ENCODE data around the gene MUC16.

Gene MUC16

GRCh38 chr19:9032136-9032631 is 22.0 kb upstream of the MUC16 start:
- no peak overlapping the region for H3K4me3 ChIP-seq (ENCODE audit: low read length in 2 of 2)
- H3K18ac ChIP-seq (ENCODE audit: low read length) = no peak overlapping the region
- H3K36me3 ChIP-seq (replicated peaks in 1 of 2; ENCODE audit: control insufficient read depth in 2 of 2, insufficient read depth in 2 of 2, low read length in 2 of 2) = no peaks in the 10 kb centered on the region
- H2AFZ ChIP-seq (ENCODE audit: low read length) = no peak overlapping the region
- no peaks in the 10 kb centered on the region for H3K27me3 ChIP-seq (ENCODE audit: control insufficient read depth in 3 of 3, insufficient read depth in 3 of 3, low read depth in 1 of 3, low read length in 3 of 3)
- DNase-seq (ENCODE audit: low spot score) = no peak
- H2BK15ac ChIP-seq (ENCODE audit: low read length) = no peak overlapping the region
- no peak overlapping the region for H3K4me2 ChIP-seq (ENCODE audit: insufficient read depth, low read length, poor library complexity, severe bottlenecking)
- no peaks in the 10 kb centered on the region for H3K4me1 ChIP-seq (ENCODE audit: control insufficient read depth in 2 of 2, insufficient read depth in 1 of 2, low read depth in 1 of 2, low read length in 2 of 2)
- H4K91ac ChIP-seq (ENCODE audit: low read depth, low read length, poor library complexity) = no peak overlapping the region
- no peaks in the 10 kb centered on the region for H3K9me3 ChIP-seq (replicated peaks in 1 of 2; ENCODE audit: control insufficient read depth in 2 of 2, insufficient read depth in 1 of 2, low read depth in 1 of 2, low read length in 2 of 2)
- H3K9ac ChIP-seq (ENCODE audit: low read depth, low read length, poor library complexity) = no peak overlapping the region
- no peak overlapping the region for H2BK12ac ChIP-seq (ENCODE audit: low read length)
- no peak overlapping the region for H2BK120ac ChIP-seq (ENCODE audit: low read depth, low read length)
- no peak overlapping the region for H3K4ac ChIP-seq (ENCODE audit: low read length)
- H3K27ac ChIP-seq (replicated peaks; ENCODE audit: low read length) = no peak overlapping the region
- no peaks in the 10 kb centered on the region for H3K79me1 ChIP-seq (ENCODE audit: low read depth, low read length)
- H2AK5ac ChIP-seq (ENCODE audit: low read depth, low read length) = no peak overlapping the region
- WGBS, 2 donors (ENCODE audit: extremely low coverage in 2 of 2, insufficient read length in 2 of 2, insufficient replicate concordance in 1 of 2) = no CpG with 5 or more reads among the region's 5 CpGs
- H2BK5ac ChIP-seq (ENCODE audit: low read length) = no peak overlapping the region
- no peak overlapping the region for H3K14ac ChIP-seq (ENCODE audit: low read length)
- no peak overlapping the region for H3K23ac ChIP-seq (ENCODE audit: low read depth, low read length, poor library complexity)
- no peak overlapping the region for H4K8ac ChIP-seq (ENCODE audit: low read depth, low read length)

- no peak overlapping the region for H3K4me2 ChIP-seq (ENCODE audit: insufficient read depth, low read length, poor library complexity, severe bottlenecking)
- no peak overlapping the region for H2BK15ac ChIP-seq (ENCODE audit: low read length)
- DNase-seq (ENCODE audit: low spot score) = no peak
- no peak overlapping the region for H2BK5ac ChIP-seq (ENCODE audit: low read length)
- no peaks in the 10 kb centered on the region for H3K4me1 ChIP-seq (ENCODE audit: control insufficient read depth in 2 of 2, insufficient read depth in 1 of 2, low read depth in 1 of 2, low read length in 2 of 2)
- no peak overlapping the region for H2AFZ ChIP-seq (ENCODE audit: low read length)
- H3K9ac ChIP-seq (ENCODE audit: low read depth, low read length, poor library complexity) = no peak overlapping the region
- H3K4me3 ChIP-seq (ENCODE audit: low read length in 2 of 2) = no peak overlapping the region
- no peak overlapping the region for H4K8ac ChIP-seq (ENCODE audit: low read depth, low read length)
- H2AK5ac ChIP-seq (ENCODE audit: low read depth, low read length) = no peak overlapping the region
- no peaks in the 10 kb centered on the region for H3K36me3 ChIP-seq (replicated peaks in 1 of 2; ENCODE audit: control insufficient read depth in 2 of 2, insufficient read depth in 2 of 2, low read length in 2 of 2)
- H3K27ac ChIP-seq (replicated peaks; ENCODE audit: low read length) = no peak overlapping the region
- H4K91ac ChIP-seq (ENCODE audit: low read depth, low read length, poor library complexity) = no peak overlapping the region
- H3K23ac ChIP-seq (ENCODE audit: low read depth, low read length, poor library complexity) = no peak overlapping the region
- no peak overlapping the region for H2BK120ac ChIP-seq (ENCODE audit: low read depth, low read length)
- no peak overlapping the region for H3K14ac ChIP-seq (ENCODE audit: low read length)
- no peak overlapping the region for H2BK12ac ChIP-seq (ENCODE audit: low read length)
- no peaks in the 10 kb centered on the region for H3K79me1 ChIP-seq (ENCODE audit: low read depth, low read length)
- WGBS, 2 donors (ENCODE audit: extremely low coverage in 2 of 2, insufficient read length in 2 of 2, insufficient replicate concordance in 1 of 2) = no CpG with 5 or more reads among the region's 27 CpGs
- H3K18ac ChIP-seq (ENCODE audit: low read length) = no peak overlapping the region
- no peaks in the 10 kb centered on the region for H3K27me3 ChIP-seq (ENCODE audit: control insufficient read depth in 3 of 3, insufficient read depth in 3 of 3, low read depth in 1 of 3, low read length in 3 of 3)
- no peak overlapping the region for H3K4ac ChIP-seq (ENCODE audit: low read length)
- H3K9me3 ChIP-seq (replicated peaks in 1 of 2; ENCODE audit: control insufficient read depth in 2 of 2, insufficient read depth in 1 of 2, low read depth in 1 of 2, low read length in 2 of 2) = peaks cover 0 to 2% of the 10 kb centered on the region in 2 donors
Observed at GRCh38 chr19:9018163-9018875, 8.1 kb upstream of the MUC16 start.

- Histone ChIP-seq H2BK5ac (ENCODE audit: low read length) (no peak overlapping the region), H3K79me1 (ENCODE audit: low read depth, low read length) (no peaks in the 10 kb centered on the region), H3K36me3 (replicated peaks in 1 of 2; ENCODE audit: control insufficient read depth in 2 of 2, insufficient read depth in 2 of 2, low read length in 2 of 2) (no peaks in the 10 kb centered on the region), H3K9me3 (replicated peaks in 1 of 2; ENCODE audit: control insufficient read depth in 2 of 2, insufficient read depth in 1 of 2, low read depth in 1 of 2, low read length in 2 of 2) (no peaks in the 10 kb centered on the region), H3K4me3 (ENCODE audit: low read length in 2 of 2) (no peak overlapping the region), H3K23ac (ENCODE audit: low read depth, low read length, poor library complexity) (no peak overlapping the region), H4K91ac (ENCODE audit: low read depth, low read length, poor library complexity) (no peak overlapping the region), H3K27me3 (ENCODE audit: control insufficient read depth in 3 of 3, insufficient read depth in 3 of 3, low read depth in 1 of 3, low read length in 3 of 3) (peaks cover 0 to 2% (median 0%) of the 10 kb centered on the region in 3 experiments), H3K4me2 (ENCODE audit: insufficient read depth, low read length, poor library complexity, severe bottlenecking) (no peak overlapping the region), H3K18ac (ENCODE audit: low read length) (peak overlapping the region; percentile 89), H2BK15ac (ENCODE audit: low read length) (no peak overlapping the region), H2AFZ (ENCODE audit: low read length) (no peak overlapping the region), H3K4me1 (ENCODE audit: control insufficient read depth in 2 of 2, insufficient read depth in 1 of 2, low read depth in 1 of 2, low read length in 2 of 2) (peaks cover 0 to 12% of the 10 kb centered on the region in 2 donors), H3K9ac (ENCODE audit: low read depth, low read length, poor library complexity) (no peak overlapping the region), H2BK12ac (ENCODE audit: low read length) (peak overlapping the region; percentile 84), H2BK120ac (ENCODE audit: low read depth, low read length) (no peak overlapping the region), H4K8ac (ENCODE audit: low read depth, low read length) (no peak overlapping the region), H3K4ac (ENCODE audit: low read length) (no peak overlapping the region), H3K14ac (ENCODE audit: low read length) (no peak overlapping the region), H2AK5ac (ENCODE audit: low read depth, low read length) (no peak overlapping the region), H3K27ac (replicated peaks; ENCODE audit: low read length) (no peak overlapping the region)
- WGBS, 2 donors (ENCODE audit: extremely low coverage in 2 of 2, insufficient read length in 2 of 2, insufficient replicate concordance in 1 of 2) = no CpG with 5 or more reads among the region's 7 CpGs
- DNase-seq (ENCODE audit: low spot score) = no peak
Observed at GRCh38 chr19:9014803-9015202, 4.6 kb upstream of the MUC16 start.

GRCh38 chr19:9013988-9014387 is 3.8 kb upstream of the MUC16 start:
- H4K8ac ChIP-seq (ENCODE audit: low read depth, low read length) = no peak overlapping the region
- no peaks in the 10 kb centered on the region for H3K9me3 ChIP-seq (replicated peaks in 1 of 2; ENCODE audit: control insufficient read depth in 2 of 2, insufficient read depth in 1 of 2, low read depth in 1 of 2, low read length in 2 of 2)
- H3K23ac ChIP-seq (ENCODE audit: low read depth, low read length, poor library complexity) = no peak overlapping the region
- no peak overlapping the region for H3K4me2 ChIP-seq (ENCODE audit: insufficient read depth, low read length, poor library complexity, severe bottlenecking)
- no peak overlapping the region for H3K14ac ChIP-seq (ENCODE audit: low read length)
- no peak overlapping the region for H4K91ac ChIP-seq (ENCODE audit: low read depth, low read length, poor library complexity)
- peaks cover 0 to 20% of the 10 kb centered on the region in 2 donors for H3K4me1 ChIP-seq (ENCODE audit: control insufficient read depth in 2 of 2, insufficient read depth in 1 of 2, low read depth in 1 of 2, low read length in 2 of 2)
- no peak overlapping the region for H3K27ac ChIP-seq (replicated peaks; ENCODE audit: low read length)
- no peaks in the 10 kb centered on the region for H3K36me3 ChIP-seq (replicated peaks in 1 of 2; ENCODE audit: control insufficient read depth in 2 of 2, insufficient read depth in 2 of 2, low read length in 2 of 2)
- H3K27me3 ChIP-seq (ENCODE audit: control insufficient read depth in 3 of 3, insufficient read depth in 3 of 3, low read depth in 1 of 3, low read length in 3 of 3) = peaks cover 0 to 7% (median 0%) of the 10 kb centered on the region in 3 experiments
- WGBS, 2 donors (ENCODE audit: extremely low coverage in 2 of 2, insufficient read length in 2 of 2, insufficient replicate concordance in 1 of 2) = no CpG with 5 or more reads among the region's 1 CpG
- DNase-seq (ENCODE audit: low spot score) = no peak
- no peak overlapping the region for H2BK12ac ChIP-seq (ENCODE audit: low read length)
- H3K4ac ChIP-seq (ENCODE audit: low read length) = no peak overlapping the region
- no peaks in the 10 kb centered on the region for H3K79me1 ChIP-seq (ENCODE audit: low read depth, low read length)
- H3K18ac ChIP-seq (ENCODE audit: low read length) = no peak overlapping the region
- no peak overlapping the region for H3K9ac ChIP-seq (ENCODE audit: low read depth, low read length, poor library complexity)
- H2BK15ac ChIP-seq (ENCODE audit: low read length) = no peak overlapping the region
- H2AFZ ChIP-seq (ENCODE audit: low read length) = no peak overlapping the region
- H3K4me3 ChIP-seq (ENCODE audit: low read length in 2 of 2) = no peak overlapping the region
- no peak overlapping the region for H2BK120ac ChIP-seq (ENCODE audit: low read depth, low read length)
- H2BK5ac ChIP-seq (ENCODE audit: low read length) = no peak overlapping the region
- H2AK5ac ChIP-seq (ENCODE audit: low read depth, low read length) = no peak overlapping the region

Measured in neuronal stem cell (in vitro differentiated cells).